Smooth muscle cell (in vitro differentiated cells): ENCODE results near the gene POLE. TPM values are rescaled to one million over a fixed set of nuclear protein-coding genes. Genes with fewer than 3 reads are reported as not detected.

Experiments
- DNase-seq: peaks from one replicate; lab custom pipeline; 2025; ENCODE audit not compliant: unreplicated experiment; lab: John Stamatoyannopoulos, UW
- H2AFZ ChIP-seq: fragments of 200-600 bp; sonication (generic); 2 replicates; pipeline ENCODE4 v1.6.0; 2016; ENCODE audit warnings: antibody characterized with exemption, low read depth, mild to moderate bottlenecking
- H3F3A ChIP-seq: fragments of 200-600 bp; sonication (generic); 2 replicates; pipeline ENCODE4 v1.6.0; 2017; ENCODE audit warnings: antibody characterized with exemption, low read depth
- H3K27ac ChIP-seq: fragments of 200-600 bp; sonication (generic); 2 replicates; pipeline ENCODE4 v1.5.1; 2016; ENCODE audit warnings: low read depth, mild to moderate bottlenecking
- H3K27me3 ChIP-seq: fragments of 200-600 bp; sonication (generic); 2 replicates; pipeline ENCODE4 v1.6.1; 2016; ENCODE audit warnings: low read depth, mild to moderate bottlenecking
- H3K36me3 ChIP-seq: fragments of 200-600 bp; sonication (generic); 2 replicates; pipeline ENCODE4 v1.5.1; 2016; ENCODE audit warnings: low read depth
- H3K4me1 ChIP-seq: fragments of 200-600 bp; sonication (generic); 2 replicates; pipeline ENCODE4 v1.5.1; 2016; ENCODE audit warnings: low read depth
- H3K4me2 ChIP-seq: fragments of 200-600 bp; sonication (generic); 2 replicates; pipeline ENCODE4 v1.6.0; 2016; ENCODE audit warnings: mild to moderate bottlenecking
- H3K4me3 ChIP-seq: fragments of 200-600 bp; sonication (generic); 2 replicates; pipeline ENCODE4 v1.5.1; 2016; ENCODE audit warnings: mild to moderate bottlenecking
- H3K79me2 ChIP-seq: fragments of 200-600 bp; sonication (generic); 2 replicates; pipeline ENCODE4 v1.6.0; 2016; ENCODE audit warnings: low read depth, mild to moderate bottlenecking
- H3K9ac ChIP-seq: fragments of 200-600 bp; sonication (generic); 2 replicates; pipeline ENCODE4 v1.6.0; 2016; ENCODE audit warnings: low read depth
- H3K9me3 ChIP-seq: fragments of 200-600 bp; sonication (generic); replicated peaks from 2 replicates; pipeline ENCODE4 v1.5.1; 2016; ENCODE audit warnings: low read depth
- H4K20me1 ChIP-seq: fragments of 200-600 bp; sonication (generic); 2 replicates; pipeline ENCODE4 v1.6.0; 2016; ENCODE audit warnings: low read depth
- CTCF ChIP-seq: fragments of 200-600 bp; sonication (generic); IDR thresholded peaks from 2 replicates; pipeline ENCODE4 v1.5.1; 2017; ENCODE audit warnings: borderline replicate concordance, mild to moderate bottlenecking, antibody characterized with exemption; ENCODE audit not compliant: insufficient read depth, poor library complexity, severe bottlenecking
- WGBS: methylation state at CpG from one replicate; pipeline ENCODE4 v1.1.7; 2016; ENCODE audit warnings: low lambda C conversion rate; 5-methylcytosine and 5-hydroxymethylcytosine counted together
- polyA plus RNA-seq: library from polyadenylated mRNA; unstranded; fragments of >200 nt; fragmentation: Nextera tagmentation; extraction: Ambion mirVana; gene quantifications from 2 replicates; pipeline ENCODE4 v1.2.1, GENCODE V29; 2016
- total RNA-seq: library from RNA; depleted of rRNA; stranded (reverse); fragments of >200 nt; gene quantifications from 2 replicates; pipeline ENCODE4 v1.2.3, GENCODE V29; 2014

POLE gene
- total and polyA plus RNA-seq, 2 experiments from 2014 or later: 8.5 to 11.5 TPM

GRCh38 chr12:132578826-132579225, 108.3 kb downstream of the POLE start:
- Histone ChIP-seq H3K4me1 (peaks cover 10% of the 10 kb centered on the region), H3K4me2 (no peak overlapping the region), H3K9ac (no peak overlapping the region), H3F3A (no peaks in the 10 kb centered on the region), H2AFZ (no peak overlapping the region), H3K36me3 (no peaks in the 10 kb centered on the region), H3K4me3 (no peak overlapping the region), H3K79me2 (no peaks in the 10 kb centered on the region), H4K20me1 (peaks cover 40% of the 10 kb centered on the region), H3K27me3 (peaks cover 30% of the 10 kb centered on the region), H3K27ac (no peak overlapping the region), H3K9me3 (no peaks in the 10 kb centered on the region)
- 86% methylated on average over 8 of the region's 11 CpGs for WGBS
- no peak for DNase-seq
- no peak for TF ChIP-seq CTCF

- Histone ChIP-seq H3K4me3 (no peak overlapping the region), H4K20me1 (peaks cover 37% of the 10 kb centered on the region), H3K27me3 (peaks cover 24% of the 10 kb centered on the region), H3F3A (no peaks in the 10 kb centered on the region), H3K79me2 (no peaks in the 10 kb centered on the region), H3K4me2 (no peak overlapping the region), H3K36me3 (no peaks in the 10 kb centered on the region), H2AFZ (no peak overlapping the region), H3K9ac (no peak overlapping the region), H3K27ac (no peak overlapping the region), H3K9me3 (no peaks in the 10 kb centered on the region), H3K4me1 (peaks cover 8% of the 10 kb centered on the region)
- TF ChIP-seq CTCF: no peak
- DNase-seq: no peak
- WGBS: 84% methylated on average over 9 of the region's 11 CpGs
Observed at GRCh38 chr12:132578118-132578517, 109.0 kb downstream of the POLE start.

- WGBS: 95% methylated on average over 22 of the region's 22 CpGs
- Histone ChIP-seq H3K9ac (no peak overlapping the region), H3K9me3 (no peaks in the 10 kb centered on the region)
Observed at GRCh38 chr12:132577191-132577920, 109.8 kb downstream of the POLE start.

More at GRCh38 chr12:132577191-132577920, 109.8 kb downstream of the POLE start:
- Histone ChIP-seq H3K79me2 (no peaks in the 10 kb centered on the region), H3K4me3 (no peak overlapping the region), H4K20me1 (peaks cover 29% of the 10 kb centered on the region), H3K27ac (no peak overlapping the region), H3K36me3 (no peaks in the 10 kb centered on the region), H3F3A (no peaks in the 10 kb centered on the region), H3K27me3 (peaks cover 17% of the 10 kb centered on the region), H2AFZ (no peak overlapping the region), H3K4me1 (peaks cover under 1% of the 10 kb centered on the region), H3K4me2 (no peak overlapping the region)
- DNase-seq: no peak
- no peak for TF ChIP-seq CTCF
